Stimulated activated CD4-positive, alpha-beta T cell treated with anti-CD3 and anti-CD28 coated beads, Interleukin-15, amount 100 ng/mL, for 48 hours (primary cell): ENCODE results near the gene C2orf69.
A peak's percentile ranks its signal among the peaks of the same experiment; 100 is the strongest.
"Not testable (repeated sequence)": the region's sequence is repeated elsewhere in the genome, so short reads cannot be mapped to it uniquely, and the experiment has no call there.

Experiments used
- DNase-seq, 2 donors: peaks; one replicate each; pipeline ENCODE4 v3.0.0-alpha.2; 2020; ENCODE audit warnings: low read depth in 2 of 2

The C2orf69 gene, protein sequence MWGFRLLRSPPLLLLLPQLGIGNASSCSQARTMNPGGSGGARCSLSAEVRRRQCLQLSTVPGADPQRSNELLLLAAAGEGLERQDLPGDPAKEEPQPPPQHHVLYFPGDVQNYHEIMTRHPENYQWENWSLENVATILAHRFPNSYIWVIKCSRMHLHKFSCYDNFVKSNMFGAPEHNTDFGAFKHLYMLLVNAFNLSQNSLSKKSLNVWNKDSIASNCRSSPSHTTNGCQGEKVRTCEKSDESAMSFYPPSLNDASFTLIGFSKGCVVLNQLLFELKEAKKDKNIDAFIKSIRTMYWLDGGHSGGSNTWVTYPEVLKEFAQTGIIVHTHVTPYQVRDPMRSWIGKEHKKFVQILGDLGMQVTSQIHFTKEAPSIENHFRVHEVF

DNA sequence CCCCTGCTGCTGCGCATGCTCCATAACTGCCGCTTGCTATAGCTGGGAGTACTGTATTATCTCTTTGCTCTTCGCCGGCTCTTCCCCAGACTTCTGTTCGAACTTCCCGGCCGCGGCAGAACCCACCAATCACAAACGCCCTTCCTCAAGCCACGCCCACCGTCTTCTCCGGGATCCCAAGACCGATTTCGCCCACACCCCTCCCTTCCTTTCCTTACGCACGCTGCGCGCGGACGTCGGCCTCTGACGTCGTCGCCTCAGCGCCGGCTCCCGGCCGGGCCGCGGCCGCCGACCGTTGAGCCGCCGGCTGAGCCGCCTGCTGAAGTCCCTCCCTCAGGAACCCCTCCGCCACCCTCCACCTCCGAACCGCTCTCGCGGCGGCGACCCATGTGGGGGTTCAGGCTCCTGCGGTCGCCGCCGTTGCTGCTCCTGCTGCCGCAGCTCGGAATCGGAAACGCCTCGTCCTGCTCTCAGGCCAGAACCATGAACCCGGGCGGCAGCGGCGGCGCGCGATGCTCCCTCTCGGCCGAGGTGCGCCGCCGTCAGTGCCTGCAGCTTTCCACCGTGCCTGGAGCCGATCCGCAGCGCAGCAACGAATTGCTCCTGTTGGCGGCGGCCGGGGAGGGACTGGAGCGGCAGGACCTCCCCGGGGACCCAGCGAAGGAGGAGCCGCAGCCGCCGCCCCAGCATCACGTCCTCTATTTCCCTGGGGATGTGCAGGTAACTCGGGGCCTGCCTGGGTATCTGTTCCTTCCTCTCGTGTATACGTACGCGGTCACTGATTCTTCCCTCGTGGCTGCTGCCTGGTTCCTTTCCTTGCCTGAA, at the start of gene C2orf69:
C2orf69 (plus strand) TSS at position 242 of the 825 bp plus-strand sequence; CDS start at position 388, 146 bp downstream.
- DNase-seq = peak; percentile 89 to 91

DNA sequence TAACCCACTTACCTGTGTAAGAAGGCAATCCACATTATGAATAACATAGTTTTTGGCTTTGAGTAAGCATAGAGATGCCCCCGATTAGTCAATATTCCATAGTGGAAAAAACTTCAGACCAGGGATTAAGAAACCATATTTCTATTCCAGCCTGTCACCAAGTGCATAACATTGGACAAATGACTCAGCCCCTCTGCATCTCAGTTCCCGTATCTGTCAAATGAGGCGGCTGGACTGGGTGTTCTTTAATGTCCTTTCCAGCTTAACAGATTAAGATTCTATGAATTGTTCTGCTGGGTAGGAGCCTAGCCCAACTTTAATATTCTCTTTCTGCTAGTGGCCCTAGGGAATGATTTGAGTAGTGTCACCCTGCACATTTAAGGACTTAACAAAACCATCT, 48.3 kb upstream of the C2orf69 start:
- no peak for DNase-seq

DNA sequence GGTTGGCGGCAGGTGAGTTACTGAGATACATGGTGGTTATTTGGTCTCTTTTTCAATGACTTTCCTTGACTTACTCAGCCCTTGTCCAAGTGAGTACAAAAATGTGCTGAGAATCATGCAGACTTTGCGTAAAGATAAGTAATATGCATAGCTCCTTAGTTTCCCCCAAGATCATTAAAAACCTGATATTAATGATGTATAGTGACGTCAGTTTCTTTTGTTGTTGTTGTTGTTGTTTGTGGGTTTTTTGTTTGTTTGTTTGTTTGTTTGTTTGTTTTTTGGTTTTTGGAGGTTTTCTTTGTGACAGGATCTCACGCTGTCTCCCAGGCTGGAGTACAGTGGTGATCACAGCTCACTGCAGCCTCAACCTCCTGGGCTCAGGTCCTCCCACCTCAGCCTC, 45.2 kb upstream of the C2orf69 start:
- no peak for DNase-seq

DNA sequence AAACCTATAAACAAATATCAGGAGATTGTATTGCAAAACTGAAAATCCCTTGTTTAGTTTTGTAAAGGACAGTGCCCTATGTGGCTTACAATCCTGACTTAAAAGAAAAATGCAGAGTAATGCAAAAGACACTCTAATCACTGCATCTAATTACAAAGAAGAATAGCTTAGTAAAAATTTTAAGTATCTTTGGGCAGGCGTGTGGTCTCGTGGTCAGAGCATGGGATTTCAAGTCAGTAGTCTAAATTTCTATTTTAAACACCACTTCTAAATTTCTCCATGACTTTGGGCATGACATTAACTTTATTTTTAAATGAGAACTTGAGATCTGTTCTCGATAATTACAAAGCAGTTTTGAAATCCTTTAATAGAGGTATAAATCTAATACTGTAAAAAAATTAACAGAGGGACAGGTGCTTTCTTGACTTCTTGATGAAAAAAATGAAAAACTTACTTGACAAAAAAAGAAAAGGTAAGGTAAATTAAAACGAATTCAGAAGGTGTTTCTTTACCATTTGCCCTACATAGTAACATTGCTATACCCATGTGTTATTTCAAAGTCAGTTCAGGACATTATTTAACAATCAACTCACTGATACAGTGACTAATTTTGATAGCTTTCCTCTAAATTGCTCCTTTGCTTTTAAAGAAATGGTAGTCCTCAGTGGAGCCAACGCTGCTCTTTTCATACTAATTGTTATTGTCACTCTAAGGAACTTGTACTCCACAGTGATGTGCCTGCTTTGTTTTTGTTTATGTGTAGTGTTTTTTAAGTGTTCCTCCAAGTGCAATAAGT, 42.5 kb upstream of the C2orf69 start:
- no peak for DNase-seq

DNA sequence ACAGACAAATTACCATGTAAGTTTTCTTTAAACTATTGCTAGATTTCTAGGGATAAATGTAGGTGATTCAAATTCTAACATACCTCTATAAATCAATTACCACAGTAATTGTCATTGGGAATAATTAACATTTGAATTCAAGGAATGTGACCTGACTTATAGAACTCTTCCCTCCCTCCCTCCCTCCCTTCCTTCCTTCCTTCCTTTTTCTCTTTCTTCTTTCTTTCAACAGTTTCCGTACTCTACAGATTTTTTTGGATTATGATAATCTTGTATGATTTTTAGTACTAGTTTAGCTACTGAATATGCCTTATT, 41.9 kb upstream of the C2orf69 start:
- no peak for DNase-seq

DNA sequence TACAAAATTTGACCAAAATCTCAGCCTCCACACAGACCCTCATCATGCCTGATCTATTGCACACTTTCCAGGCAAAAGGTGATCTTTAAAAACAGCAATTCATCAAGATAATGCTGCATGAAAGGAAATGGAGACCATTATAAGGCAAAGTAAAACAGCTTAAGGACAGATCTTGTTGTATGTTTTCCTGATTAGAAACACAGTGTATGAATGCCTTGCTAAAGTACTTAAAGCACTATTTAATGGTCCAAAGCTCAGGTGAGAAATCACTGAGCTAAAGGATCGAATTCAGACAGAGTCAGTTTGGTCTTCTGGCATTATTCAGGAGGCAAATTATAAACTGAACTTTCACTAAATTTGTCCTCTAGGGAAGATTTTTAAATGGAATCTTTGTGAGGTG, 41.4 kb upstream of the C2orf69 start:
- DNase-seq = no peak

DNA sequence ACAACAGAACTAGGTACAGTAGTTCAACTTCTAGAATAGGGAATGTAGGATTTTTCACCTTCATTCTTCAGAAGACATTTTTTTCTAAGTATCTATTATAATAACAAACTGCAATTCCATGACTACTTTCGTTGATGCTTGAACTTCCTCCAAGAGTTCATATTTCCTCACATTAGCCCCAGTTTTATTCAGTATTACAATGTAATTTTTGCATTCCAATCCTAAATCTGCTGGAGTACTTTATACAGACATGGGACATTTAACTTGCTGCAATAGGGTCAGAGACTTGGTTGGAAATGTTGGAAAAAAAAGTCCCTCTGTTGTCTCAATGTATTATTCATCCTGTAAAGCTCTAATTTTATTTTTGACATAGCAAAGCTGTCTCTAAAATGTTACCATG, 40.5 kb upstream of the C2orf69 start:
- no peak for DNase-seq

DNA sequence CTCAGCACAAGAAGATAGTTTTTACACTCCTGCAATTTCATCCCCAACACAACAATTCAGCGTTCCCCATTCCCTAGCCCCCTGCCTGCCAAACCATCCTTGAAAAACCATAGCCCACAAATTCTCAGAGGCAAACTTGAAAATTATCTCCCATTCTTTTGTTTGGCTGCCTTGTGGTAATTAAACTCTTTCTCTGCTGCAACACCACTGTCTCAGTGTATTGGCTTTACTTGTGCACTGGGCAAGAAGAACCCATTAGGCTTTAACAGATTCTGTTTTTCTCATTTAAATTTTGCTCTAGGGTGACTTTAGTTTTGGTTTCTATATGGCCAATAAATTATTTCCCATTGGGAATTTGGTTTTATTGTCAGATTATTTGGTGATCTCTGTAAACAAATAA, 36.9 kb upstream of the C2orf69 start:
- no peak for DNase-seq

DNA sequence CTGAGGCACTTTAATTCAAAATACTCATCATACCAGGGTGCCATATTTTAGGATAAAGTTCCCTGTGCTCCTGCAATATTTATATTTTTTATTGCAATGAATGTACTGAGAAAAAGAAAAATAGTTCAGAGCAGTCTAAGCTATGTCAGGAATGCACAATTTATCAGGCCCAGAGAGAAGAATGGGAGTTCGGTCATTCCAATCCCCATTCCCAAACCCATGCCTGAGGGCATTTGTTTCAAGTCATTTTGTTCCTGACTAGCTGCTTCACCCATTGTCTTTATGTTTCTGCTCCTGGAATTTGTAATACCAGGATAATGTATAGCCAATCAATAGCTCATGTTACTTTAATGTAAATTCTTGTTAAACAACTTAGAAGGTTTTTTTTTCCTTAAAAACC, 35.7 kb upstream of the C2orf69 start:
- no peak for DNase-seq

DNA sequence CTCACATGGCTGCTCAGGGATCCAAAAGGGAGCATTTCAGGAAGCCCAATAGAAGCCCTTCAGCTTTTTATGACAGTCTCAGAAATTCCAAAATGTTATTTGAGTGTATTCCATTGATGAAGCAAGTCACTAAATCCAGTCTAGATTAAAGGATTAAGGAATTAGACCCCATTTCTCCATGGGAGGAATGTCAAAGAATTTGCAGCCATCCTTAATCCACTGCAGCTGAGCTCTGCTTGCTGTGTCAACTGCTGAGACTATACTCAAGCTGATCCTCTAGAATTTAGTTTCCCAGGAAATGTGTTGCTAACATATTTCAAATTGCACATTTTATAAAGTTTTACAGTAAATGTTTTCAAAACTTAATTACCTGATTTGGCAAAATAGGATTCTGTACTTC, 28.4 kb upstream of the C2orf69 start:
- no peak for DNase-seq

DNA sequence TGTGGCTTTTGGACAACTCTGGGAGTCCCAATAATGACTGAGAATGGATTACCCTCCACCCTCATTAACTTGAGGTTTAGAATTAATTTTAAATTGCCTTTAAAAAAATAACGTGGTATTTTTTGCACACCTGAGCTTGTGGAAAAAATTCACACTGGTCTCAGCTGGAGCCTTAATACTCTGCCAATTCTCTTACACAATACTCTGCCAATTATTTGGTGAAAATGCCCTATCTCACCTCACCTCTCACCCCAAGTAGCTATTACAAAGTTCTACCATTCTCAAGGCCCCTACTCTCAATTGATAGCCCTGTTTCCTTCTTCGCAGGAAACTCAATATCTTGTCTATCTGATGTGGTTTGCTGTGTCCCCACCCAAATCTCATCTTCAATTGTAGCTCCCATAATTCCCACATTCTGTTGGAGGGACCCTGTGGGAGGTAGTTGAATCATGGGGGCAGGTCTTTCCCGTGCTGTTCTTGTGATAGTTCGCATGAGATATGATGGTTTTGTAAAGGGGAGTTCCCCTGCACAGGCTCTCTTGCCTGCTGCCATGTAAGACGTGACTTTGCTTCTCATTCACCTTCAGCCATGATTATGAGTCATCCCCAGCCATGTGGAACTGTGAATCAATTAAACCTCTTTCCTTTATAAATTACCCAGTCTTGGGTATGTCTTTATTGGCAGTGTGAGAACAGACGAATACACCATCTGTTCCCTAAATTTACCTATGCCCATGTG, 27.4 kb upstream of the C2orf69 start:
- no peak for DNase-seq

DNA sequence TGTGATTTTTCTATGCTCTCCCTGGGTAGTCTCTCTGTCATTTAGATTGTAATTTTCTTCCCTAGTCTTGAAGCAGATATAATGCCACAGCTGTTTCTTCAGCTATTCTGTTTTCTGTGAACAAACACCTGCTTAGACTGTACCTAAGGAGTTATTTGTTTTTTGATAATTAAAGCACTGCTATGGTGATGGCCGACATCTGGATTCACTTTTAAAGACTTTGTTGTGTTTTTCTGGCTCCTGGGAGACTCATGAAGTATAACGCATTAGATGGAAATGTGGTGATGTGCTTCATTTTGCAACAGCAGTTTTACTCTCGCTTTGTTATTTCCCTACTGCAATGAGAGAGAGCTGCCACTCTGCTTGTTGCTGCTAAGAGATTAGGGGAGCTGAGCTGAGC, 15.7 kb upstream of the C2orf69 start:
- DNase-seq = no peak

DNA sequence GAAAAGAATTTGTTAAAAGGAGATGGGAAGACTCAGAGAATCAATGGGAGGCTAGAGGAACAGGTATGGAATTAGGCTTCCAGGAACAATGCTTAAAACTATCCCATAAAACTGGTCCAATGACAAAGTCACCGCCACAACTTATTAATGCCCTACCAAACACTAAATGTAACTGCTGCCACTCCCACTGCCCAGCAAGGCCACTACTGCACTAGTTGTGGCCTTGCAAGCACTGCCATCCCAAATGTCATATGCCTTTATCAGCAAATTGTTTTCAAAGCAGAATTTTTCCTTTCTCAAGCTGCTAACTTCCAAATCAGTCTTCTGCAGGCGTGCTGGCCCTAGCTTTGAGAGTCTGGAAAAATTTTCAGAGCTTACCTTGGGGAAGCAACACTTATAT, 14.5 kb upstream of the C2orf69 start:
- DNase-seq = no peak

DNA sequence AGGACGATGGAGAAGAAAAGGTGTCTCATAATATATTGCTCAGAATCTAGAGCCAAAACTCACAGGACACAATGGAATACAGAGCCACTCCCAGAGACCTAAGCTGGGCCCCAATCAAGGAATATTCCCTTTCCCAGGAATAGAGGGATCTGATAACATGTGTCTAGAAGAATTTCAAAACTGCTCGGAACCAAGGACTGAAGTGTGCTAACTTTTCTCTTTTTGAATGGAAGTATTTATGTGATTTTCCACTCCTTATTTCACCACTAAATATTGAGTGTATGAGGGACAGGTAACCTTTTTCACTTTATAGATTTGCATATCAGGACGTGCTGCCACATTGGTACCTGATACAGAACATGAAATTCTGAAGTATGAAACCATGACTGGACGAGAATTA, 9.2 kb upstream of the C2orf69 start:
- no peak for DNase-seq

DNA sequence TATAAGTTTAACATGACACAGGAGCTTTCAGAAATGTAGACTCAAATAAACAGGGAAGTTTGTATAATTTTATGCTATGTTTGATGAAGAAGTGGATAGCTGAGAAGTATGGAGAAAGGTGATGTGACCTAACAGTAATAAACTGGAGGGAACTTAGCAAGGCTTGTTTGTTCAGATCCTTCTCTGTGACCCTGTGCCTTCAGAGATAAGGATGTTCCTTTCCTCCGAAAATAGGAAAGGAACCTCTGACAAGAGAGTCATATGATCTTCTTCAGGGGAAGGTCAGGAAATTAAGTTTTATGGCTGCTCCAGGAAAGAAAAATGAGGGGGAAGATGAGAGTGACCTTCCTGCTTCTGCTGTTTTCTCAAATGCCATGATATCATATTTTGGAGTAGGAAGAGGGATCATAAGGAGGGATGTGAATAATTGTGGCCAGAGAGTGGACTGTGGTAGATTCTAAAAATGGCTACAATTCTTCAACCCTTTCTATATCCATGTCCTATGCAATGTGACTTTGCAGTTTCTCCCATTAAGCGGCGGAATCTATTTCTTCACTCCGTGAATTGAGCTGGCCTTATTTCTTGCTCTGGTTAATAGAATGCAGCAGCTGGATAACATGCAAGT, 8.5 kb upstream of the C2orf69 start:
- DNase-seq = no peak

DNA sequence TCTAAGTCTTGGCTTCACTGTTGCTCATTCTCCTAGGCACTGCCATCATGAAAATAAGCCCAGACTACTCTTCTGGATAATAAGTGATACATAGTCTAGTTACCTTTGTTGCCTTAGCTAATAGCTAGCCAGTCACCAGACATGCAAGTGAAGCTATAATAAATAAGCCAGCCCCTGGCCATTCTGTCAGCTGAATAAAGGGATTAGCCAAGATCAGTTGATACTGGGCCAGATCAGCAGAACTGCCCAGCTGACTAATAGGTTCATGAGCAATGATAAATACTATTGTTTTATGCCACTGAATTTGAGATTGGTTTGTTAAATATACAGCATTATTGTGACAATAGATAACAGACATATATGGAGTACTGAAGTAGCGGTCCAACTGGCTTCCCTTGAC, 8.0 kb upstream of the C2orf69 start:
- no peak for DNase-seq

DNA sequence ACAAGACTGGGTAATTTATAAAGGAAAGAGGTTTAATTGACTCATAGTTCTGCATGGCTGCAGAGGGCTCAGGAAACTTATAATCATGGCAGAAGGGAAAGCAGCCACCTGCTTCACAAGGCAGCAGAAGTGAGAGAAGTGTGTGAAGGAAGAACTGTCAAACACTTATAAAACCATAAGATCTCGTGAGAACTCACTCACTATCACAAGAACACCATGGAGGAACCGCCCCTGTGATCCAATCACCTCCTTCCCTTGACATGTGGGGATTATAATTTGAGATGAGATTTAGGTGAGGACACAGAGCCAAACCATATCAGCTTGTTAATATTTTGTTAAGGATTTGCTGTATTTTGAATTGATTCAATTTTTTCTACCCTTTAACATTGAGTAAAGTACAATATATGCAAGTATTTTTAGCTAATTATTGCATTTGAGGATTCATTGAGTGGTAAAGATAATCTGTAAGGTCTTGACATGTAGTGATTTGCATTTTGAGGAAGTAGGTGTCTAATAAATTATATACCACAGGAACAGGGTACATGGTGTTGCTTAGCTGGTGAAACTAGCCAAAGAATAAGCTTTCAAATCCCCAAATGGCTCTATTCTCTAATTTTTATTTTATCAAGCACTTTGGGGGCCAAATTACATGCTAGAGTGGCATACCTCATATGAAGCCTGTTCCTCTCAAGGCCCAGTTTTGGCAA, 3.9 kb upstream of the C2orf69 start:
- DNase-seq = no peak

DNA sequence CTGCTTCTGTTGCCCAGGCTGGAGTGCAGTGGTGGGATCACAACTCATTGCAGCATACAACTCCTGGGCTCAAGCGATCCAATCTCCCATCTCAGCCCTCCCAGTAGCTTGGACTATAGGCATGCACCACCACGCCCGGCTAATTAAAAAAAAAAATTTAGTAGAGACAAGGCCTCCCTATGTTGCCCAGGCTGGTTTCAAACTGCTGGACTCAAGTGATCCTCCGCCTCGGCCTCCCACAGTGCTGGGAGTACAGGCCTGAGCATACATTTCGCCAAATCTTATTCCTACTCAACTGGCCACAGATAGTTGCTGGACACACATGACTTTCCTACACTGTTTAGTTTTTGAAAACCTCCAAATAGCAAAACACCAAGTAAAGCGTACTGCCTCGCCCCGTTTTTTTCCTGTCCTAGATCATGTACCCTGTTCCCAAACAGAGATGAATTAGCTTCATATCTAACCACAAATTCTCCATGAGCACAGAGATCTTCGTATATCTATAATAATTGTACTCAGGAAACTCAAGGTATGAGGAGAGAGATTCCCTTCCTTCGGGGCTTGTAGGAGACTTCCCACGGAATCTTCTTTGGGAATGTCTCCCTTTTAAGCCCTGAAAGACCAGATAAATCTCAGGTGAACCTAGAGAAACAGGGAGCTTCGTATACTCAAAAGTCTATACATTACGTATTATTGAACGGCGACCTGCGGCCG, 598 bp upstream of the C2orf69 start:
- no peak for DNase-seq

DNA sequence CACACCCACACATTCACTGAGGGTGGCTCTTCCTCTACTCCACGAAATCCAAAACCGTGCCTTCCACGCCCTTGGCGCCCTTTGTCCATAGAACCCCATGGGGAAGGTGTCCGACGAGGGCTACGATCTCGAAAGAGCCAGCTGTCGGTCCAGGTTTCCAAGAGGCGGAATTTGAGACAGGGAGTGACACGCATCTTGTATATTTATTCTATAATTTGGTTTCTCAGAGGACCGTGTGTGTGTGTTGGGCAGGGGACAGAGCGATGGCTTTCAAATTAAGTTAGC, 726 bp downstream of the C2orf69 start:
- no peak for DNase-seq

DNA sequence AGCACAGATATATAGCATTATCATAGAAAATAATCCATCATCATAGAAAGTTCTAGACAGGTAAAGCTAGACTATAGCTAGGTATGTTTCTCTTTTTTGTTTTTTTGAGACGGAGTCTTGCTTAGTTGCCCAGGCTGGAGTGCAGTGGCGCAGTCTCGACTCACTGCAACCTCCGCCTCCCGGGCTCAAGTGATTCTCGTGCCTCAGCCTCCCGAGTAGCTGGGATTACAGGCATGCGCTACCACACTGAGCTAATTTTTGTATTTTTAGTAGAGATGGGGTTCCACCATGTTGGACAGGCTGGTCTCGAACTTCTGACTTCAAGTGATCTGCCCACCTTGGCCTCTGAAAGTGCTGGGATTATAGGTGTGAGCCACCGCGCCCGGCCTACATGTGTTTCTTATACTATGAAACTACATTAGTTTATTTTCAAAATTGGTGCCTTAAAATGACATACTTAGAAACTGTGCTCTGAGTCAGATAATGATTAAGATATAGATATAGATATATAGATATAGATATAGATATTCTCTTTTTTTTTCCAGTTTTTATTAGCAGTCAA, 1.5 kb downstream of the C2orf69 start:
- not testable (repeated sequence) for DNase-seq
